ENCODE data around the gene WDR62. TPM values are rescaled to one million over a fixed set of nuclear protein-coding genes. Genes with fewer than 3 reads are reported as not detected.

WDR62 gene
- total RNA-seq, 1 donor: 10.1 TPM

DNA sequence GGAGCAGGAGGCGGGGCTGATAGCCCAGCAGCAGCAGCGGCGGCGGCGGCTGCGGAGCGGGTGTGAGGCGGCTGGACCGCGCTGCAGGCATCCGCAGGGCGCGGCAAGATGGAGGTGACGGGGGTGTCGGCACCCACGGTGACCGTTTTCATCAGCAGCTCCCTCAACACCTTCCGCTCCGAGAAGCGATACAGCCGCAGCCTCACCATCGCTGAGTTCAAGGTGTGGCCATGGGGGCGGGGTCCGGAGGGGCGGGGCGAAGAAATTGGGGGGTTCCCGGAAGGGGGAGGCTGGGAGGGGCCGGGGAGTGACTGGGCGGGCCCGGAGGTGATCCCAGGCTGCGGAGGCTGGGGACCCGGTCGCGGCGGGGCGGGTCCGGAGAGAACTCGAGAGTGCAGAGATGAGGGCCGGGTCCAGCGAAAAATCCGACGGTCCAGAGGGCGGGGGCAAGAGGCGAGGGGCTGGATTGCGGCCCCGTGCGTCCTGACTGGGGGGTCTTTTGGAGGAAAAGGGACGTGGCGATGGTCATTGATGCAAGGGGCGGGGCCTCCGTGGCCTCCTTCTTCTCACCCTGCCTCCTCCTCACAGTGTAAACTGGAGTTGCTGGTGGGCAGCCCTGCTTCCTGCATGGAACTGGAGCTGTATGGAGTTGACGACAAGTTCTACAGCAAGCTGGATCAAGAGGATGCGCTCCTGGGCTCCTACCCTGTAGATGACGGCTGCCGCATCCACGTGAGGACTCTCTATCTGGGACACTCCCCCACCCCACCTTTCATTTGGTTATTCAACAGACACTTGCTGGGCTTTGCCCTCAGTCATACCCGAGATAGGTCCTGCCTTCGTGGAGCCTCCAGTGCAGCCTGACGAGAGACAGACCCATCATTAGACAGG, 61.0 kb downstream of the WDR62 start, which contains the start of gene TBCB:
TSS of gene TBCB (plus strand) at position 16 of the 891 bp plus-strand sequence. CDS start at position 109, 93 bp downstream.
- peak within 1 kb of the TSS; percentile 82 for H3K4me3 ChIP-seq (ENCODE audit: low read depth, low read length)
- DNase-seq (ENCODE audit: low read depth): peak; percentile 29
- TF ChIP-seq, protein P1, sequence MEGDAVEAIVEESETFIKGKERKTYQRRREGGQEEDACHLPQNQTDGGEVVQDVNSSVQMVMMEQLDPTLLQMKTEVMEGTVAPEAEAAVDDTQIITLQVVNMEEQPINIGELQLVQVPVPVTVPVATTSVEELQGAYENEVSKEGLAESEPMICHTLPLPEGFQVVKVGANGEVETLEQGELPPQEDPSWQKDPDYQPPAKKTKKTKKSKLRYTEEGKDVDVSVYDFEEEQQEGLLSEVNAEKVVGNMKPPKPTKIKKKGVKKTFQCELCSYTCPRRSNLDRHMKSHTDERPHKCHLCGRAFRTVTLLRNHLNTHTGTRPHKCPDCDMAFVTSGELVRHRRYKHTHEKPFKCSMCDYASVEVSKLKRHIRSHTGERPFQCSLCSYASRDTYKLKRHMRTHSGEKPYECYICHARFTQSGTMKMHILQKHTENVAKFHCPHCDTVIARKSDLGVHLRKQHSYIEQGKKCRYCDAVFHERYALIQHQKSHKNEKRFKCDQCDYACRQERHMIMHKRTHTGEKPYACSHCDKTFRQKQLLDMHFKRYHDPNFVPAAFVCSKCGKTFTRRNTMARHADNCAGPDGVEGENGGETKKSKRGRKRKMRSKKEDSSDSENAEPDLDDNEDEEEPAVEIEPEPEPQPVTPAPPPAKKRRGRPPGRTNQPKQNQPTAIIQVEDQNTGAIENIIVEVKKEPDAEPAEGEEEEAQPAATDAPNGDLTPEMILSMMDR (IDR thresholded peaks at IDR 0.05; ENCODE audit: insufficient read depth, low read length): no peak

DNA sequence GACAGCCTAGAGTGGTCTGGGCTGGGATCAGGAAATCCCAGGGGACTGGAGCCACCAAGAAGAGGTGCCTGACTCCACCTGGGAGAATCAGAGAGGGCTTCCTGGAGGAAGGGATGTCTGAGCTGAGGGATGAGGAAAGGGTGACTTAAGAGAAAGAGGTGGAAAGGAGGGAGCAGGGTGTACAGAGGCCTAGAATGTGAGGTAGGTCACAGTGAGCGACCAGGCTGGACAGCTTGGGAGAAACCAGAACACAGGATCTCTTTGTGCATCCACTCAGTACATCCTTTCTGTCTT, 61.6 kb downstream of the WDR62 start:
- TF ChIP-seq, protein P1 (IDR thresholded peaks at IDR 0.05; ENCODE audit: insufficient read depth, low read length): no peak
- H3K4me3 ChIP-seq (ENCODE audit: low read depth, low read length): peak overlapping the region; percentile 82
- no peak for DNase-seq (ENCODE audit: low read depth)

DNA sequence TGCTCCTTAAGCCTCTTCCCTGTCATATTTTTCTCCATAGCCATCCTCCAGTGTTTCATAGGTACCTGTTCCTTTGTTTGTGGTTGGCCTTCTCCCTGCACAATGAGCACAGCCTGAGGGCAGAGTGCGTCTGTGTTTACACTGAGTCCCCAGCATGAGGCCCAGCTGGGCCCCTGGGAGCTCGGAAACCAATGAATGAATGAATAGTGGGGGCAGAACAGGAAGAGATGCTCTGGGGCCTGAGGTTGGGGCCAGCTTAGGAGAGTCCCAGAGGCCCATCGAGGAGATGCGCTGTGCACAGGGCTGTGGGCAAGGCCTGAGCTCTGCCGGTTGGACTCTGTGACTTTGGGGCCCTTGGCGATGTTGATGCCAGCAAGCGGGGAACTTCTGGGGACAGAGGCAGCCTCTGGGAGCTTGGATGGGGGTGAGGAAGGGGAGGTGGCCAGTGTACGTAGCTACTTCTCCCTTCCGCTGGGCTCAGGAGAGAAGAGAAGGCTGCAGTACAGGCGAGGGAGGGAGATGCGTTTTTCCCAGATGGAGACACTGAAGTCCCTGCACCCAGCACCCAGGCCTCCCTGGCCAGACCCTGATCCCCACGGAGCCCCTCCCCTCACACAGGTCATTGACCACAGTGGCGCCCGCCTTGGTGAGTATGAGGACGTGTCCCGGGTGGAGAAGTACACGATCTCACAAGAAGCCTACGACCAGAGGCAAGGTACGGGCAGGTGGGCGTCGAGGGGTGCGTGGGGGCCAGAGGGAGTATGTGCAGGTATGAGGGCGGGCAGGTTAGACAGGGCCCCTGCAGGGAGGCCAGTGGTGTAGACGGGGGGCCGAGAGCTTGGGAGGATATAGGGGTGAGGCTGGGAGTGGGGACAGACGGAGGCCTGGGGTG, 65.6 kb downstream of the WDR62 start:
- TF ChIP-seq, protein P1 (IDR thresholded peaks at IDR 0.05; ENCODE audit: insufficient read depth, low read length): no peak
- H3K4me3 ChIP-seq (ENCODE audit: low read depth, low read length): no peak overlapping the region
- DNase-seq (ENCODE audit: low read depth): no peak

DNA sequence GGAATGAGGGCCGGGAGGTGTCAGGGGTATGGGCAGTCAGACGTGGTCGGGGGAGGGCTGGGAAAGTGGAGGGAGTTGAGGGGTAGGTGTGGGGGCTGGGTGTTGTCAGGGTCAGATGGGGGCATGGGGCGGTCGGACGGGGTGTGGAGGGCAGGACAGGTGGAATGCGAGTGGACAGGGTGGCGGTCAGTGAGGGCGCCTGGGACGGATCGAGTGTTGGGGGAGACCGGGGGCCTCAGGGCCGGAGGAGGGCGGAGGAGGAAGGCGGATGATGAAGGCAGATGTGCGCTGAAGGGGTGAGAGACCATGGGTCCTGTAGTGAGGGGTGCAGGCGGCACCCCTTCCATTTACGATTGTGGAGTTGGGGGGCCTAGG, 66.3 kb downstream of the WDR62 start:
- no peak for DNase-seq (ENCODE audit: low read depth)

DNA sequence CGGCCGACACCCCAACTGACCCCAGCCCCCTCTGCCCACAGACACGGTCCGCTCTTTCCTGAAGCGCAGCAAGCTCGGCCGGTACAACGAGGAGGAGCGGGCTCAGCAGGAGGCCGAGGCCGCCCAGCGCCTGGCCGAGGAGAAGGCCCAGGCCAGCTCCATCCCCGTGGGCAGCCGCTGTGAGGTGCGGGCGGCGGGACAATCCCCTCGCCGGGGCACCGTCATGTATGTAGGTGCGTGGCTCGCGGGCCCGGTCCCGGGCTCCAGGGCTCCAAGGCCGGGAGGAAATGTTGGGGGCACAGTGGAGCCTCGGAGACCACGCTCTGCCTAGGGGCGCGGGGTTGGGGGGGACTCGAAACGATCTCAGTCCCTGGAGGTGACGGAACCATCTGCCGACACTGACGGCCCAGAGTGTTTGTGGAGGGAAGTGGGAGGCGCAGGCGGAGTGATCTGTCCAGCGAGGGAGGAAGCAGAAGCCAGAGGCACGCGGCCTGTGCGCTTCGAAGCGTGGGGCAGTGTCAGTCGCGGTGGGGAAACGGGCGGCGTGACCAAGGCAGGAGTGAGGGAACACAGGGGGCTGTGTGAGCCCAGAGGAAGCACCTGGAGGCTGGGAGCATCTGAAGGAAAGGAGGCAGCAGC, 66.9 kb downstream of the WDR62 start:
- TF ChIP-seq, protein P1 (IDR thresholded peaks at IDR 0.05; ENCODE audit: insufficient read depth, low read length): no peak
- DNase-seq (ENCODE audit: low read depth): no peak
- H3K4me3 ChIP-seq (ENCODE audit: low read depth, low read length): no peak overlapping the region

More for the DNA sequence above, 66.3 kb downstream of the WDR62 start:
- TF ChIP-seq, protein P1 (IDR thresholded peaks at IDR 0.05; ENCODE audit: insufficient read depth, low read length): no peak
- H3K4me3 ChIP-seq (ENCODE audit: low read depth, low read length): no peak overlapping the region

DNA sequence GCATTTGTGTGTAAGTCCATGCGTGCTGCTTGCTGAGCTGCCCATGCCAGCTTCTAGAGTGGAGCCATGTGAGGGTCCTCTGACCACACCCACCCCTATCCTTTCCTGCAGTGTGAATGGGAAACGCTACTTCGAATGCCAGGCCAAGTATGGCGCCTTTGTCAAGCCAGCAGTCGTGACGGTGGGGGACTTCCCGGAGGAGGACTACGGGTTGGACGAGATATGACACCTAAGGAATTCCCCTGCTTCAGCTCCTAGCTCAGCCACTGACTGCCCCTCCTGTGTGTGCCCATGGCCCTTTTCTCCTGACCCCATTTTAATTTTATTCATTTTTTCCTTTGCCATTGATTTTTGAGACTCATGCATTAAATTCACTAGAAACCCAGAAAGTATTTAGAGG, 70.9 kb downstream of the WDR62 start:
- TF ChIP-seq, protein P1 (IDR thresholded peaks at IDR 0.05; ENCODE audit: insufficient read depth, low read length): no peak

More for the DNA sequence above, 70.9 kb downstream of the WDR62 start:
- H3K4me3 ChIP-seq (ENCODE audit: low read depth, low read length): no peak overlapping the region
- DNase-seq (ENCODE audit: low read depth): no peak

Measured in fibroblast of the aortic adventitia (primary cell).